HCT116 (cell line): ENCODE data around the gene CTTNBP2. TPM values are rescaled to one million over a fixed set of nuclear protein-coding genes. Genes with fewer than 3 reads are reported as not detected.
A peak's percentile ranks its signal among the peaks of the same experiment; 100 is the strongest.

Source experiments
- ATAC-seq: fragments of 200-7000 bp; cut with Tn5 transposase; 2 replicates; pipeline ENCODE4 v1.9.1; 2020; ENCODE audit warnings: mild to moderate bottlenecking, moderate library complexity
- BruUV-seq: library from RNA; stranded (reverse); fragments of 400-500 nt; replicated peaks from 2 replicates; lab custom pipeline; 2021; lab: Mats Ljungman, UMichigan
- CTCF ChIA-PET: fragments of 300-600 bp; sonication (Branson Sonifier 250); formaldehyde crosslinking; loops from one replicate; lab custom pipeline; 2021; ENCODE audit warnings: antibody characterized with exemption; lab: Charles Lee
- POLR2A ChIA-PET: fragments of 300-600, 350-600 bp; sonication (Branson Sonifier 250); formaldehyde crosslinking; loops from one replicate; lab custom pipeline; 2021; ENCODE audit warnings: antibody characterized with exemption; lab: Charles Lee
- RAD21 ChIA-PET, 2 experiments: fragments of 300-600 bp; sonication (Branson Sonifier 250); formaldehyde crosslinking; loops; one replicate each; lab custom pipeline; 2023; ENCODE audit warnings: low total read pairs in 2 of 2; ENCODE audit not compliant: uncharacterized antibody in 2 of 2, unreplicated experiment in 2 of 2, low non-redundant PET in 1 of 2; lab: Charles Lee
- DNase-seq: peaks from one replicate; pipeline ENCODE4 v3.0.0-alpha.2; 2010; ENCODE audit warnings: low read depth, low spot score
- H2AFZ ChIP-seq: fragments of 200-600 bp; shearing (Covaris generic), sonication (generic); 2 replicates; pipeline ENCODE4 v1.6.1; 2017; ENCODE audit warnings: low read depth, mixed run types, mixed read lengths, antibody characterized with exemption, low read length; ENCODE audit not compliant: poor library complexity, severe bottlenecking
- H3K27ac ChIP-seq: 2 replicates; pipeline ENCODE4 v1.5.1; 2012; ENCODE audit warnings: low read depth, low read length
- H3K27me3 ChIP-seq: fragments of 200-600 bp; sonication (generic); 2 replicates; pipeline ENCODE4 v1.6.1; 2016; ENCODE audit warnings: mixed run types, low read length, mixed read lengths; ENCODE audit not compliant: insufficient read depth
- H3K36me3 ChIP-seq, 2 experiments: fragments of 200-500 bp in 1 of 2; fragments of 200-600 bp in 1 of 2; sonication (Bioruptor generic) in 1 of 2; sonication (generic) in 1 of 2; 2 replicates each; pipeline versions ENCODE4 v1.5.1 to v1.6.1; 2014 to 2016; ENCODE audit warnings: low read length in 2 of 2, inconsistent platforms in 1 of 2, mixed read lengths in 1 of 2, mixed run types in 1 of 2; ENCODE audit not compliant: insufficient read depth in 2 of 2, control insufficient read depth in 1 of 2
- H3K4me1 ChIP-seq, 2 experiments: fragments of 200-600 bp in 1 of 2; sonication (generic) in 1 of 2; 2 replicates each; pipeline versions ENCODE4 v1.5.1 to v1.6.1; 2012 to 2017; ENCODE audit warnings: low read length in 2 of 2, inconsistent platforms in 1 of 2, mild to moderate bottlenecking in 1 of 2, mixed read lengths in 1 of 2, mixed run types in 1 of 2, moderate library complexity in 1 of 2; ENCODE audit not compliant: insufficient read depth in 2 of 2, control insufficient read depth in 1 of 2
- H3K4me2 ChIP-seq: fragments of 200-600 bp; sonication (generic); 2 replicates; pipeline ENCODE4 v1.6.1; 2017; ENCODE audit warnings: mixed run types, low read length, mixed read lengths
- H3K4me3 ChIP-seq, 2 experiments: fragments of 200-600 bp in 1 of 2; sonication (generic) in 1 of 2; replicated peaks in 1 of 2; 2 replicates each; pipeline ENCODE4 v1.5.1; 2011 to 2016; ENCODE audit warnings: low read length in 2 of 2, control low read depth in 1 of 2, low read depth in 1 of 2, mild to moderate bottlenecking in 1 of 2, mixed read lengths in 1 of 2, mixed run types in 1 of 2
- H3K79me2 ChIP-seq: fragments of 200-600 bp; sonication (generic); 2 replicates; pipeline ENCODE4 v1.6.1; 2017; ENCODE audit warnings: mild to moderate bottlenecking, mixed run types, low read length, moderate library complexity, mixed read lengths; ENCODE audit not compliant: insufficient read depth
- H3K9ac ChIP-seq: fragments of 200-600 bp; sonication (generic); 2 replicates; pipeline ENCODE4 v1.6.1; 2016; ENCODE audit warnings: low read length, mixed read lengths
- H3K9me2 ChIP-seq: fragments of 200-600 bp; sonication (generic), shearing (Covaris generic); 2 replicates; pipeline ENCODE4 v1.6.1; 2017; ENCODE audit warnings: mixed run types, mild to moderate bottlenecking, moderate library complexity; ENCODE audit not compliant: insufficient read depth
- H3K9me3 ChIP-seq, 2 experiments: fragments of 200-500 bp in 1 of 2; fragments of 200-600 bp in 1 of 2; sonication (Bioruptor generic) in 1 of 2; sonication (generic) in 1 of 2; 2 replicates each; pipeline ENCODE4 v1.6.1; 2014 to 2017; ENCODE audit warnings: low read length in 2 of 2, mixed read lengths in 2 of 2, inconsistent platforms in 1 of 2, low read depth in 1 of 2, mild to moderate bottlenecking in 1 of 2, mixed run types in 1 of 2, moderate library complexity in 1 of 2; ENCODE audit not compliant: control insufficient read depth in 1 of 2, insufficient read depth in 1 of 2
- H4K20me1 ChIP-seq: fragments of 200-600 bp; sonication (generic), shearing (Covaris generic); 2 replicates; pipeline ENCODE4 v1.6.1; 2017; ENCODE audit warnings: mixed run types, mild to moderate bottlenecking, moderate library complexity; ENCODE audit not compliant: insufficient read depth
- EGR1 ChIP-seq: IDR thresholded peaks from 2 replicates; pipeline ENCODE4 v1.6.1; 2012; ENCODE audit warnings: low read depth
- ELF1 ChIP-seq: IDR thresholded peaks from 2 replicates; pipeline ENCODE4 v1.6.1; 2012; ENCODE audit warnings: low read depth, borderline replicate concordance
- EZH2 ChIP-seq: fragments of 200-600 bp; sonication (generic); IDR thresholded peaks from 2 replicates; pipeline ENCODE4 v1.6.1; 2017; ENCODE audit warnings: antibody characterized with exemption, mixed run types
- EZH2phosphoT487 ChIP-seq: fragments of 200-600 bp; IDR thresholded peaks from 2 replicates; pipeline ENCODE4 v1.6.1; 2018; ENCODE audit warnings: antibody characterized with exemption, borderline replicate concordance
- FOSL1 ChIP-seq: IDR thresholded peaks from 2 replicates; pipeline ENCODE4 v1.6.1; 2012; ENCODE audit warnings: low read depth
- MAX ChIP-seq: IDR thresholded peaks from 2 replicates; pipeline ENCODE4 v1.6.1; 2012
- RAD21 ChIP-seq: IDR thresholded peaks from 2 replicates; pipeline ENCODE4 v1.6.1; 2012; ENCODE audit warnings: low read depth, mild to moderate bottlenecking
- REST ChIP-seq: IDR thresholded peaks from 2 replicates; pipeline ENCODE4 v1.6.1; 2012; ENCODE audit warnings: low read depth
- SIN3A ChIP-seq: IDR thresholded peaks from 2 replicates; pipeline ENCODE4 v1.6.1; 2012; ENCODE audit warnings: low read depth
- SP1 ChIP-seq: IDR thresholded peaks from 2 replicates; pipeline ENCODE4 v1.6.1; 2012; ENCODE audit warnings: low read depth
- SRF ChIP-seq: IDR thresholded peaks from 2 replicates; pipeline ENCODE4 v1.6.1; 2012; ENCODE audit warnings: low read depth
- TCF7L2 ChIP-seq: IDR thresholded peaks from 2 replicates; pipeline ENCODE4 v1.7.0; 2011; ENCODE audit warnings: borderline replicate concordance, inconsistent platforms; ENCODE audit not compliant: insufficient read depth, insufficient read length; ENCODE audit errors: extremely low read depth
- YY1 ChIP-seq: IDR thresholded peaks from 2 replicates; pipeline ENCODE4 v1.6.1; 2011; ENCODE audit warnings: low read length, low read depth, moderate library complexity, mild to moderate bottlenecking; ENCODE audit not compliant: insufficient replicate concordance; ENCODE audit errors: extremely low read depth
- ZBTB33 ChIP-seq: IDR thresholded peaks from 2 replicates; pipeline ENCODE4 v1.6.1; 2011; ENCODE audit warnings: mild to moderate bottlenecking, low read length, moderate library complexity; ENCODE audit not compliant: insufficient replicate concordance; ENCODE audit errors: extremely low read depth
- ZFX ChIP-seq: fragments of 450-650 bp; IDR thresholded peaks from 2 replicates; pipeline ENCODE4 v1.6.1; 2017
- ZNF274 ChIP-seq: fragments of 200-500 bp; sonication (Bioruptor generic); IDR thresholded peaks from 2 replicates; pipeline ENCODE4 v1.6.1; 2014; ENCODE audit warnings: mild to moderate bottlenecking, low read depth, low read length, inconsistent platforms
- intact Hi-C: fragments of 100-400 bp; cut with micrococcal nuclease; formaldehyde crosslinking; loops from 2 replicates; pipeline ENCODE4 v1.10.0; 2022
- total RNA-seq: library from RNA; stranded (reverse); gene quantifications from one replicate; pipeline ENCODE4 v1.2.1, GENCODE V29; 2021; ENCODE audit not compliant: unreplicated experiment
- TF ChIP-seq, protein P1 (sequence below): IDR thresholded peaks from 2 replicates; pipeline ENCODE4 v1.6.1; 2012

The CTTNBP2 gene
- total RNA-seq, 1 experiment from 2014 or later: 5.4 TPM

DNA sequence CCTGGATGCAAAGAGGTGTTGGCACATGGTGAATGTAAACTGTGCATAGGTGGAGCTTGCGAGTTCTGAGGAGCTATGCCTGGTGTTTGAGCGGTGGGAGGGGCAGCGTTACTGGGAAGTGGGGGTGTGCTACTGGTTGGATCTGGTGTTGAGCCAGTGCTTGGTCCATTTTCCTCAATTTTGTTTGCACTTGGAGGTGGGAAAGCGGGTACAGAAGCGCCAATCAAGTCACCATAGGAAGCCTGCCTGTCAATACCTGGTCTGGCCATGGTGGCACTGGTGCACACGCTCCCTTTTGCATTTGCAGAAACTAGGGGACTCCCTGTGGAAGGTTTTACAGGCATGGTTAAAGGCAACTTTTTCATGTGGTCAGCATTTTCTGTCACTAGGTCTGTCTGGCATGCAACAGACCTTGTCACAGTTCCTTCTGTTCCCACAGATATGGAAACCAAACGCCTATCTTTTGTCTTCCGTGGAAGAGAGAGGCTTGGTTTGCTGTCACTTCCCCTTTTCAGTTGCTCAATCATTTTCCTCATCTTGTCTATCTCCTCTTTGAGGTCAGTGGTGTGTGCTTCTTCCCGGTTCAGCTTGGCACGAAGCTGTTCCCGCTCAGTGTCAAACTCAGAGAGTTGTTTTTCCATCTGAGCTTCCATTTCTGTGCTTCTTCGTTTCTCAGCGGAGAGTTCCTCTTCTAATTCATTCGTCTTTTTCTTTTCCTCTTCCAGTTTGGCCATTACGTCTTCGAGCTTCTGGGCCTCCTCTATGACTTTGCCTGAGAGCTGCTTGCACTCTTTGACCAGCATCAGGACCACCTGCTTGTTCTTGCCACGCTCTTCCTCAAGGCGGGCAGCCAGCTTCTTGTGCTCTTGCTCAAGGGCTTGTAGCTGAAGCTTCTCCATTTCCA lies 81.1 kb downstream of the CTTNBP2 start:
- Histone ChIP-seq H4K20me1 (no peaks in the 10 kb centered on the region), H3K4me1 (no peaks in the 10 kb centered on the region), H3K4me2 (no peak overlapping the region), H3K9ac (no peak overlapping the region), H3K9me2 (no peaks in the 10 kb centered on the region), H3K9me3 (no peaks in the 10 kb centered on the region), H3K27me3 (no peaks in the 10 kb centered on the region), H3K79me2 (no peaks in the 10 kb centered on the region), H2AFZ (no peak overlapping the region), H3K36me3 (no peaks in the 10 kb centered on the region; a peak in 1 of 4 replicates), H3K4me3 (no peak overlapping the region), H3K27ac (no peak overlapping the region)
- BruUV-seq: no TSS peak
- ATAC-seq (peak; percentile 61; the same call in 1 of the 2 replicates), DNase-seq (no peak)
- CTCF ChIA-PET: no interaction called here
- TF ChIP-seq ZFX (no peak), ZNF274 (no peak), MAX (no peak), EGR1 (no peak), EZH2phosphoT487 (no peak), SRF (no peak), ELF1 (no peak), ZBTB33 (no peak), RAD21 (no peak), FOSL1 (no peak), SP1 (no peak), YY1 (no peak), REST (no peak), TCF7L2 (no peak), SIN3A (no peak), EZH2 (no peak)
- TF ChIP-seq, protein P1, sequence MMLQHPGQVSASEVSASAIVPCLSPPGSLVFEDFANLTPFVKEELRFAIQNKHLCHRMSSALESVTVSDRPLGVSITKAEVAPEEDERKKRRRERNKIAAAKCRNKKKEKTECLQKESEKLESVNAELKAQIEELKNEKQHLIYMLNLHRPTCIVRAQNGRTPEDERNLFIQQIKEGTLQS: no peak
- RAD21 ChIA-PET: no interaction called here
- intact Hi-C loops: no loop called here
- POLR2A ChIA-PET: no interaction called here
